IMR-90 (cell line): ENCODE results near the gene EXOC6B. TPM values are rescaled to one million over a fixed set of nuclear protein-coding genes. Genes with fewer than 3 reads are reported as not detected.

Experiments
- ATAC-seq: fragments of 200-7000 bp; cut with Tn5 transposase; 2 replicates; pipeline ENCODE4 v1.9.1; 2020; ENCODE audit warnings: low read depth, mild to moderate bottlenecking, moderate library complexity
- BruUV-seq: library from RNA; stranded (reverse); fragments of 400-500 nt; replicated peaks from 2 replicates; lab custom pipeline; 2021; lab: Mats Ljungman, UMichigan
- CTCF ChIA-PET: fragments of 300-600 bp; formaldehyde crosslinking; extraction: SDS; loops from one replicate; lab custom pipeline; 2021; ENCODE audit warnings: antibody characterized with exemption; lab: Yijun Ruan, JAX
- POLR2A ChIA-PET: fragments of 300-600 bp; sonication (Branson Sonifier 250); formaldehyde crosslinking; loops from one replicate; lab custom pipeline; 2022; ENCODE audit warnings: antibody characterized with exemption; ENCODE audit not compliant: unreplicated experiment; lab: Charles Lee
- DNase-seq: peaks from one replicate; pipeline ENCODE4 v3.0.0; 2013
- H2AFZ ChIP-seq: replicated peaks from 2 replicates; pipeline ENCODE3; 2013; ENCODE audit warnings: low read length, mild to moderate bottlenecking; ENCODE audit not compliant: poor library complexity
- H2AK5ac ChIP-seq: 2 replicates; pipeline ENCODE4 v1.6.1; 2013; ENCODE audit warnings: low read depth, low read length, inconsistent platforms
- H2AK9ac ChIP-seq: replicated peaks from 2 replicates; pipeline ENCODE3; 2013; ENCODE audit warnings: mild to moderate bottlenecking, low read depth, low read length, moderate library complexity; ENCODE audit not compliant: poor library complexity
- H2BK120ac ChIP-seq: 2 replicates; pipeline ENCODE4 v1.6.1; 2013; ENCODE audit warnings: low read depth, low read length, inconsistent platforms
- H2BK15ac ChIP-seq: 3 replicates; pipeline ENCODE4 v1.6.1; 2013; ENCODE audit warnings: low read depth, low read length, inconsistent platforms
- H2BK20ac ChIP-seq: 2 replicates; pipeline ENCODE4 v1.6.1; 2013; ENCODE audit warnings: low read depth, mild to moderate bottlenecking, inconsistent platforms, low read length, moderate library complexity
- H2BK5ac ChIP-seq: 2 replicates; pipeline ENCODE4 v1.6.1; 2013; ENCODE audit warnings: mild to moderate bottlenecking, low read depth, low read length, inconsistent platforms; ENCODE audit not compliant: poor library complexity, severe bottlenecking
- H3K14ac ChIP-seq: replicated peaks from 2 replicates; pipeline ENCODE4 v1.6.1; 2013; ENCODE audit warnings: low read depth, low read length, inconsistent platforms
- H3K18ac ChIP-seq: 2 replicates; pipeline ENCODE4 v1.6.1; 2013; ENCODE audit warnings: low read depth, low read length, control low read depth
- H3K23ac ChIP-seq: 2 replicates; pipeline ENCODE4 v1.6.1; 2013; ENCODE audit warnings: low read depth, low read length, inconsistent platforms
- H3K27ac ChIP-seq: 2 replicates; pipeline ENCODE4 v1.5.1; 2013; ENCODE audit warnings: mild to moderate bottlenecking, control low read depth, low read length; ENCODE audit not compliant: insufficient read depth
- H3K27me3 ChIP-seq: 2 replicates; pipeline ENCODE4 v1.6.1; 2013; ENCODE audit warnings: low read length; ENCODE audit not compliant: control insufficient read depth, insufficient read depth
- H3K36me3 ChIP-seq: 2 replicates; pipeline ENCODE4 v1.6.1; 2013; ENCODE audit warnings: low read length, mixed read lengths; ENCODE audit not compliant: control insufficient read depth, insufficient read depth
- H3K4ac ChIP-seq: 2 replicates; pipeline ENCODE4 v1.6.1; 2013; ENCODE audit warnings: low read depth, low read length, inconsistent platforms
- H3K4me1 ChIP-seq: 2 replicates; pipeline ENCODE4 v1.6.1; 2013; ENCODE audit warnings: low read length, mixed read lengths; ENCODE audit not compliant: control insufficient read depth, insufficient read depth
- H3K4me2 ChIP-seq: 2 replicates; pipeline ENCODE4 v1.6.1; 2013; ENCODE audit warnings: low read depth, mild to moderate bottlenecking, control low read depth, low read length, moderate library complexity
- H3K4me3 ChIP-seq: 2 replicates; pipeline ENCODE4 v1.5.1; 2013; ENCODE audit warnings: low read depth, mild to moderate bottlenecking, control low read depth, low read length, moderate library complexity; ENCODE audit not compliant: insufficient read depth
- H3K56ac ChIP-seq: 2 replicates; pipeline ENCODE4 v1.6.1; 2013; ENCODE audit warnings: low read length, inconsistent platforms; ENCODE audit not compliant: insufficient read depth; ENCODE audit errors: extremely low read depth
- H3K79me1 ChIP-seq, 2 experiments: 2 replicates each; pipeline ENCODE4 v1.6.1; 2013; ENCODE audit warnings: low read length in 2 of 2, inconsistent platforms in 1 of 2, low read depth in 1 of 2
- H3K9ac ChIP-seq: 2 replicates; pipeline ENCODE4 v1.6.1; 2013; ENCODE audit warnings: low read depth, low read length, control low read depth
- H3K9me1 ChIP-seq: 2 replicates; pipeline ENCODE4 v1.6.1; 2013; ENCODE audit warnings: low read length, inconsistent platforms; ENCODE audit not compliant: insufficient read depth
- H3K9me3 ChIP-seq: 2 replicates; pipeline ENCODE4 v1.6.1; 2013; ENCODE audit warnings: low read length; ENCODE audit not compliant: control insufficient read depth, insufficient read depth
- H4K20me1 ChIP-seq: 2 replicates; pipeline ENCODE4 v1.6.1; 2013; ENCODE audit warnings: low read length, inconsistent platforms; ENCODE audit not compliant: insufficient read depth
- H4K5ac ChIP-seq: 2 replicates; pipeline ENCODE4 v1.6.1; 2013; ENCODE audit warnings: mild to moderate bottlenecking, low read depth, low read length, control low read depth
- H4K8ac ChIP-seq, 2 experiments: 2 replicates each; pipeline ENCODE4 v1.6.1; 2013; ENCODE audit warnings: low read depth in 2 of 2, low read length in 2 of 2, control low read depth in 1 of 2, inconsistent platforms in 1 of 2
- H4K91ac ChIP-seq: 2 replicates; pipeline ENCODE4 v1.6.1; 2013; ENCODE audit warnings: low read depth, low read length, inconsistent platforms; ENCODE audit not compliant: insufficient read depth
- USF2 ChIP-seq: fragments of 150-350 bp; IDR thresholded peaks from 2 replicates; pipeline ENCODE4 v1.6.1; 2017; ENCODE audit warnings: mild to moderate bottlenecking, antibody characterized with exemption, low read length, low read depth
- WGBS, 2 experiments: methylation state at CpG; one replicate each; pipeline versions ENCODE4 v1.1.5 to v1.1.7; 2013; ENCODE audit warnings: missing lambda C conversion rate in 2 of 2; ENCODE audit not compliant: insufficient read length in 1 of 2; ENCODE audit errors: extremely low coverage in 2 of 2; 5-methylcytosine and 5-hydroxymethylcytosine counted together
- dilution Hi-C: fragments of 300-500 bp; cut with HindIII; formaldehyde crosslinking; loops from one replicate; pipeline ENCODE4 v1.14.3; 2018; ENCODE audit warnings: low sequenced_read_pairs; ENCODE audit not compliant: unreplicated experiment
- in situ Hi-C: fragments of 300-500 bp; cut with MboI; formaldehyde crosslinking; loops from 3 replicates; pipeline ENCODE4 v1.14.3; 2019; ENCODE audit warnings: low sequenced_read_pairs, inconsistent platforms, mixed read lengths
- intact Hi-C: fragments of 100-400 bp; cut with micrococcal nuclease; formaldehyde crosslinking; loops from 2 replicates; pipeline ENCODE4 v1.10.0; 2022
- polyA plus RNA-seq, 3 experiments: library from polyadenylated mRNA; depleted of rRNA; stranded (reverse); fragments of >200 nt; gene quantifications; 2 replicates each; pipeline ENCODE4 v1.2.3, GENCODE V29; 2012; ENCODE audit warnings: low replicate concordance in 1 of 3
- total RNA-seq: library from RNA; depleted of rRNA; stranded (reverse); fragments of >200 nt; gene quantifications from 2 replicates; pipeline ENCODE4 v1.2.3, GENCODE V29; 2012

The EXOC6B gene
- total and polyA plus RNA-seq, 2 of the 4 experiments (the other 2 are of a cell fraction) = 10.2 to 29.4 TPM

- Histone ChIP-seq H3K4me2 (no peak overlapping the region), H3K36me3 (no peaks in the 10 kb centered on the region), H2BK120ac (no peak overlapping the region), H3K18ac (no peak overlapping the region), H3K23ac (no peak overlapping the region), H2BK5ac (no peak overlapping the region), H2AK9ac (no peak overlapping the region), H2AFZ (no peak overlapping the region), H2BK15ac (no peak overlapping the region), H4K5ac (no peak overlapping the region), H3K4me1 (no peaks in the 10 kb centered on the region), H3K9ac (no peak overlapping the region), H3K4me3 (no peak overlapping the region), H3K9me1 (no peaks in the 10 kb centered on the region), H4K20me1 (no peaks in the 10 kb centered on the region), H3K56ac (no peak overlapping the region), H4K91ac (no peak overlapping the region), H3K27me3 (no peaks in the 10 kb centered on the region), H3K79me1 (no peaks in the 10 kb centered on the region), H2BK20ac (no peak overlapping the region), H3K27ac (no peak overlapping the region), H3K14ac (no peak overlapping the region), H3K4ac (no peak overlapping the region), H4K8ac (no peak overlapping the region), H2AK5ac (no peak overlapping the region), H3K9me3 (no peaks in the 10 kb centered on the region)
- in situ Hi-C loops = no loop called here
- BruUV-seq = no TSS peak
- no CpG with 5 or more reads among the region's 1 CpG for WGBS, 2 experiments
- intact Hi-C loops = no loop called here
- ChIA-PET CTCF (interaction anchor here (1.0 kb wide), 1 partner anchor 11 kb away, joined by 3 read pairs; no protein-coding TSS in a partner anchor), POLR2A (no interaction called here)
- dilution Hi-C loops = no loop called here
- no peak for TF ChIP-seq USF2
- ATAC-seq (no peak), DNase-seq (no peak)
Observed at GRCh38 chr2:72378753-72379348, 447.0 kb downstream of the EXOC6B start.
